Fibroblast of pulmonary artery (primary cell): ENCODE results near the gene UBTF.

ENCODE experiments used
- DNase-seq: peaks from one replicate; pipeline ENCODE4 v3.0.0-alpha.2; 2010; ENCODE audit warnings: low read depth
- H3K4me3 ChIP-seq: replicated peaks from 2 replicates; pipeline ENCODE4 v1.5.1; 2011; ENCODE audit warnings: low read depth, mild to moderate bottlenecking, control low read depth, low read length, moderate library complexity
- TF ChIP-seq, protein P1 (sequence below): IDR thresholded peaks from 2 replicates; pipeline ENCODE4 v1.5.1; 2011; ENCODE audit warnings: mild to moderate bottlenecking, control low read depth, low read length, inconsistent platforms; ENCODE audit errors: missing control alignments

UBTF gene

DNA sequence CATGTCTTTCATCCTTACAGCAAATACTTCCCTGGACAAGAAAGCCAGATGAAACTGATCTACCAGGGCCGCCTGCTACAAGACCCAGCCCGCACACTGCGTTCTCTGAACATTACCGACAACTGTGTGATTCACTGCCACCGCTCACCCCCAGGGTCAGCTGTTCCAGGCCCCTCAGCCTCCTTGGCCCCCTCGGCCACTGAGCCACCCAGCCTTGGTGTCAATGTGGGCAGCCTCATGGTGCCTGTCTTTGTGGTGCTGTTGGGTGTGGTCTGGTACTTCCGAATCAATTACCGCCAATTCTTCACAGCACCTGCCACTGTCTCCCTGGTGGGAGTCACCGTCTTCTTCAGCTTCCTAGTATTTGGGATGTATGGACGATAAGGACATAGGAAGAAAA, 29.0 kb downstream of the UBTF start:
- DNase-seq = no peak
- TF ChIP-seq, protein P1, sequence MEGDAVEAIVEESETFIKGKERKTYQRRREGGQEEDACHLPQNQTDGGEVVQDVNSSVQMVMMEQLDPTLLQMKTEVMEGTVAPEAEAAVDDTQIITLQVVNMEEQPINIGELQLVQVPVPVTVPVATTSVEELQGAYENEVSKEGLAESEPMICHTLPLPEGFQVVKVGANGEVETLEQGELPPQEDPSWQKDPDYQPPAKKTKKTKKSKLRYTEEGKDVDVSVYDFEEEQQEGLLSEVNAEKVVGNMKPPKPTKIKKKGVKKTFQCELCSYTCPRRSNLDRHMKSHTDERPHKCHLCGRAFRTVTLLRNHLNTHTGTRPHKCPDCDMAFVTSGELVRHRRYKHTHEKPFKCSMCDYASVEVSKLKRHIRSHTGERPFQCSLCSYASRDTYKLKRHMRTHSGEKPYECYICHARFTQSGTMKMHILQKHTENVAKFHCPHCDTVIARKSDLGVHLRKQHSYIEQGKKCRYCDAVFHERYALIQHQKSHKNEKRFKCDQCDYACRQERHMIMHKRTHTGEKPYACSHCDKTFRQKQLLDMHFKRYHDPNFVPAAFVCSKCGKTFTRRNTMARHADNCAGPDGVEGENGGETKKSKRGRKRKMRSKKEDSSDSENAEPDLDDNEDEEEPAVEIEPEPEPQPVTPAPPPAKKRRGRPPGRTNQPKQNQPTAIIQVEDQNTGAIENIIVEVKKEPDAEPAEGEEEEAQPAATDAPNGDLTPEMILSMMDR = no peak
- H3K4me3 ChIP-seq = no peak overlapping the region

DNA sequence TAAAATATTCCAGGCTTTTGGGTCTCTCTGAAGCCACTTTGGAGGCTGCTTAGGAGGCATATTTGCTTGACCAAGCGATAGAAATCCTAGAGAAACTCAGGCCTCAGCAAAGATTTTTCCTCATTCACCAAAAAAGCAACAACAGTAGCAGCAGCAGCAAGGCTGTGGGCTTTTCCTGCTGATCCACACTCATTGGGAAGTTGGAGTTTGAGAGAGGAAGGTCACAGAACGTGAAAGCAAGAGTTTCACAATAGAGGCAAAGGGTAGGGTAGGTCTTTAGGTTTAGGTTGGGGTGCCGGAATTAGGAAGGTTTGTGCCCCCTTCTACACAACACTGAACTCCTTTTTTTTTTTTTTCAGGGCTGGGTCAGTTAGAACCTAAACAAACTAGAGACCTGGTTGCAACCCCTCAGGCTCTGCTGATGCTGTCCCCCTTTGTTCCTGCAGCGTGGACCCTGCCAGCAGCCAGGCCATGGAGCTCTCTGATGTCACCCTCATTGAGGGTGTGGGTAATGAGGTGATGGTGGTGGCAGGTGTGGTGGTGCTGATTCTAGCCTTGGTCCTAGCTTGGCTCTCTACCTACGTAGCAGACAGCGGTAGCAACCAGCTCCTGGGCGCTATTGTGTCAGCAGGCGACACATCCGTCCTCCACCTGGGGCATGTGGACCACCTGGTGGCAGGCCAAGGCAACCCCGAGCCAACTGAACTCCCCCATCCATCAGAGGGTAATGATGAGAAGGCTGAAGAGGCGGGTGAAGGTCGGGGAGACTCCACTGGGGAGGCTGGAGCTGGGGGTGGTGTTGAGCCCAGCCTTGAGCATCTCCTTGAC, 30.7 kb downstream of the UBTF start:
- H3K4me3 ChIP-seq = peak overlapping the region; percentile 100
- no peak for DNase-seq
- TF ChIP-seq, protein P1 = no peak

DNA sequence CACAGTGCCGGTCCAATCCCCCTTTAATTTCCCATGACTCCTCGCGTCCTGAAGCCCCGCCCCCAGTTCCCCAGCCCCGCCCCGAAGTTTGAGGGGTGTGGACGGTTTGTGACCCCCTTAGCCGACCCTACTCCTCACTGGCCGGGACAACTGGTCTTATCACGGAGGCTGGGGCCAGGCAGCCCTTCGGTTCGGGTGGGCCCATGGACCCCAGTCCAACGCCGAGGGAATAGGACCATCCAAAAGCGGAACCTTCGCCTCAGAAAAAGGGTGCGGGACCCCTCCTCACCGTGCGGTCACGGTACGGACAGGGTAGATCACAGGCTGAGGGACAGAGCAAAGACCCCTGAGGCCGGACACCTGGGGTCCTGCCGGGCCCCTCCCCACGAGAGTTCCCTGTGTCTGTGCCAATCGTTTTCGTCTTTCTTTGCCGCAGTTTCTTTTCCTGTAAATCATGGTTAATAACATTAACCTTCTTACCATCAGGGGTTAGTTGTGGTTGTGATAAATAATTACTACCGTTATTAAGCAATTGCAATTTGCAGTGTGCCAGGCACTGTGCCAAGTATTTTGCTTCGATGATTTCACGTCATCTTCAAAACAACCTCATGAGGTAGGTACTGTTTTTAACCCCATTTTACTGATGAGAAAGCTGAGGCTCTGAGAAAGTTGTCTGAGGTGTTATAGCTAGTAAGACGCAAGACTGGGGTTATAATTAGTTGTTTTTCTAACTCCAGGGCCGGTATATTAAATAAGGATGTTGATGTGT, 32.2 kb downstream of the UBTF start:
- TF ChIP-seq, protein P1 = no peak
- peak overlapping the region; percentile 100 for H3K4me3 ChIP-seq
- peak; percentile 60 for DNase-seq

DNA sequence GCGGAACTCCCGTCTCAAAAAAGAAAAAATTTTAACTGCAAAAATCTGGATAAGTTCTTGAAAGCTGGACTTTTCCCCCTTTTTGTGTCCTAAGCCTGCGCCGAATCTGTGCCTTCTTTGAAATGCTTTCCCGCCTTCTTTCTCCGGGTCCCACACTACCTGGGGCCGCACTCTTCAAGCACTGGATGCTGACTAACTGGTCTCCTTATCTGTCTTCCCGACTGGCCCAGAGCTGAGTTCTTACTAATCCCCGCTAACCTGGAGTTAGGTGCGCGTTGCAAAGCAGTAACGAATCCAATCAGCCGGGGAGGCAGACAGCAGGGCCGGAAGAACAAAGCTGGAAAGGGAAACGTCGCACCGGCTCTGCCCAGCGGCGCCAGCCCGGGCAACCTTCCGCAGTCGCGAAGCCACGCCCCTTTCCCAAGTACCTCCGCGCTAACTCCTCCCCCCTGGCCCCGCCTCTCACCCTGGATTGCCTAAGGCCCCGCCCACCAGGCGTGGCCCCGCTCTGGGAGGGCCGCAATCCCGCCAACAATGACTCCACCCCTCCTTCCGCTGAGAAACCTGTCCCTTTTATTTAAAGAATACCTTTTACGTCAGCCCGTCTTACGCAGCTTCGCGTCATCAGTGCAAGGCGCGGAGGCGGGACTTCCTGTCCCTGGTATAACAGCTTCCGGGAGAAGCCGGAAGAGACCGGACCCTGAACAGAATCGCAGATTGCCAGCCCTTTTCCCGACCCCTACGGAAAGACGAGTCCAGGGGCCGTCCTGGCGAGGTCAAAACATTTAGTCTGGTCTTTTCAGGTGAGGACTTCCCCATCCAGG, 33.0 kb downstream of the UBTF start, which contains the start of gene TMUB2:
TSS of gene TMUB2 (plus strand) at position 666 of the 824 bp plus-strand sequence. CDS start 737 bp downstream, outside the sequence.
- peak; percentile 100 for DNase-seq
- peak within 1 kb of the TSS; percentile 100 for H3K4me3 ChIP-seq
- TF ChIP-seq, protein P1 = no peak

DNA sequence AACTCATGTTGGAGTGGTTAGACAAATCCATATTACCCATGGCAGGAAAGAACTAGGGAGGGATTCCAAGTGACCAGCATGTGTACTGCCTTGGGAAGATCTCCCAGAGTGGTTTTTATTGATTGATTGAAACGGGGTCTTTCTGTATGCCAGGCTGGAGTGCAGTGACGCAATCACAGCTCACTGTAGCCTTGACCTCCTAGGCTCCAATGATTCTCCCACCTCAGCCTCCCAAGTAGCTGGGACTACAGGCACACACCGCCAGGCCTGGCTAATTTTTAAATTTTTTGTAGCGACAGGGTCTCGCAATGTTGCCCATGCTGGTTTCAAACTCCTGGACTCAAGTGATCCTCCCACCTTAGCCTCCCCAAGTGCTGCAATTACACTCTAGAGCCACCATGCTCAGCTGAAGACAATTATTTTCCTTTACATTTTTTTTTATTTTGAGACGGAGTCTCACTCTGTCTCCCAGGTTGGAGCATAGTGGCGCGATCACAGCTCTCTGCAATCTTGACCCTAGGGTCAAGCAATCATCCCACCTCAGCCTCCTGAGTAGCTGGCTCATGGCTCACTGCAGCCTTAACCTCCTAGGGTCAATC, 35.2 kb downstream of the UBTF start:
- H3K4me3 ChIP-seq = no peak overlapping the region
- TF ChIP-seq, protein P1 = no peak

DNA sequence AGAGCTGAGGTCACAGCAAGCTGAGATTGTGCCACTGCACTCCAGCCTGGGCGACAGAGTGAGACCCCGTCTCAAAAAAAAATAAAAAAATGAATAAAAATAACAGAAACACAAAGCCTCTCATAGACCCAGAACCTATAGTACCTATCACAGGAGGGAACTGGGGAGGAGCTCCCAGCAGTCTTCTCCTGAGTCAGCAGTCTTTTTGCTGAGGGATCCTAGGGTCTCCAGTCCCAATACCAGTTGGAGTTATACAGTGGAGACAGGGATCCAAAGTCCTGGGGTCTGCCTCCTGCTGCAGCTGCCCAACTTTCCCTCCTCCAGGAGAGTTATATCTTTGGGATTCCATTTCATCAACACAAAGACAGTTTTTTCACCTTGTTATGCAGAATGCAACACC, 36.5 kb downstream of the UBTF start:
- TF ChIP-seq, protein P1 = no peak
- no peak overlapping the region for H3K4me3 ChIP-seq

More for the DNA sequence above, 35.2 kb downstream of the UBTF start:
- DNase-seq = no peak

More for the DNA sequence above, 36.5 kb downstream of the UBTF start:
- DNase-seq = no peak
